Effector memory CD8-positive, alpha-beta T cell (primary cell): ENCODE results near the gene LUZP2.

ENCODE experiments used
- ATAC-seq: fragments of 150-1000 bp; cut with Tn5 transposase; replicated peaks from 2 replicates; pipeline ENCODE4 v1.10.0; 2021; ENCODE audit warnings: mild to moderate bottlenecking, moderate library complexity
- DNase-seq, 3 experiments: peaks; one replicate each; pipeline ENCODE4 v3.0.0; 2021
- H3K27ac Mint-ChIP-seq, 2 donors: one replicate each; pipeline ENCODE4 v1.8.0; 2022; ENCODE audit warnings: mild to moderate bottlenecking in 2 of 2, mixed read lengths in 2 of 2, moderate library complexity in 2 of 2
- H3K27me3 Mint-ChIP-seq, 2 donors: one replicate each; pipeline ENCODE4 v1.8.0; 2022; ENCODE audit warnings: mixed read lengths in 2 of 2
- H3K36me3 Mint-ChIP-seq: one replicate; pipeline ENCODE4 v1.8.0; 2022; ENCODE audit warnings: mild to moderate bottlenecking, moderate library complexity, mixed read lengths; ENCODE audit not compliant: insufficient read depth
- H3K4me1 Mint-ChIP-seq, 2 donors: one replicate each; pipeline ENCODE4 v1.8.0; 2022; ENCODE audit warnings: low read depth in 2 of 2, mixed read lengths in 2 of 2
- H3K4me3 Mint-ChIP-seq, 2 donors: one replicate each; pipeline ENCODE4 v1.8.0; 2022; ENCODE audit warnings: mild to moderate bottlenecking in 2 of 2, mixed read lengths in 2 of 2, moderate library complexity in 2 of 2
- H3K9me3 Mint-ChIP-seq, 2 donors: one replicate each; pipeline ENCODE4 v1.8.0; 2022; ENCODE audit warnings: mixed read lengths in 2 of 2

Gene LUZP2

DNA sequence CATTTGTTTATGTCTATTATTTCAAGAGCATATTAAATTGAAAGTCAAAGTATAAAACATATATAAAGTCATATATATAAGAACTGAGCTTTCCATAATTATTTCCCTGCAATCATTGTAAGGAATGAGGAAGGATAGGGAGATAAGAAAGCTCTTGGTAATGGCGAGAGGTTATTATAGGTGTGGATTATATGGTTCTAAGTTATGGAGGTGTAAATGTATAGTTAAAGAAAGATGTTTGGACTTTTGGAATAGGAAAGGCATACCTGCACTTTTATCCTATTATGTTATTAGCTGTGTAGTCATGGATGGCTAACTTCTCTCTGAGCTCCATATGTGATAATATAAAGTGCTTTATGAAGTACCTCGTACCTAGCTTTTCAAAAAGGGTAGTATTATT is 127.6 kb downstream of the LUZP2 start:
- Mint-ChIP-seq H3K4me1 (no peaks in the 10 kb centered on the region), H3K27me3 (no peaks in the 10 kb centered on the region), H3K36me3 (no peaks in the 10 kb centered on the region), H3K27ac (no peak overlapping the region), H3K9me3 (peaks cover 0 to 6% of the 10 kb centered on the region in 2 donors), H3K4me3 (no peak overlapping the region)
- DNase-seq = no peak
- ATAC-seq = no peak

DNA sequence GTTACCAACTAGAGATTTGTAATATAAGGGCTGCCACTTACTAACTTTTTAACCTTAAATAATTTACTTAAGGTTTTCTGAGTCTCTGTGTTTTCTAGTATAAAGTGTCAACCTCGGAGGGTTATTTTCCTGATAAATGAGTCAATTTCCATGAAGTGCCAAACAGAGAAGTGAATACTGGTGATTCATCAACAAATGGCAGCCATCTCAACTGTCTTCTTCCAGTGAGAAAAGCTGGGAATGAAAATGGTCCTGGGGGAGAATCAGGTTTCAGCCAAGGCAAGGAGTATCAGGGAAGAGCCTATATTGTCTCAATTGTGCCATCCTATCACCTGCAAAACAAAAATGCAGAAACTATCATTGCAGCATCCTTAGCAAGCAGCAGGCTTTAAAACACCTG is 129.1 kb downstream of the LUZP2 start:
- H3K4me1 Mint-ChIP-seq = no peaks in the 10 kb centered on the region
- no peak overlapping the region for H3K27ac Mint-ChIP-seq
- ATAC-seq (no peak), DNase-seq (no peak)
- H3K4me3 Mint-ChIP-seq = no peak overlapping the region
- H3K36me3 Mint-ChIP-seq = no peaks in the 10 kb centered on the region
- H3K9me3 Mint-ChIP-seq = peaks cover 0 to 4% of the 10 kb centered on the region in 2 donors
- H3K27me3 Mint-ChIP-seq = no peaks in the 10 kb centered on the region

DNA sequence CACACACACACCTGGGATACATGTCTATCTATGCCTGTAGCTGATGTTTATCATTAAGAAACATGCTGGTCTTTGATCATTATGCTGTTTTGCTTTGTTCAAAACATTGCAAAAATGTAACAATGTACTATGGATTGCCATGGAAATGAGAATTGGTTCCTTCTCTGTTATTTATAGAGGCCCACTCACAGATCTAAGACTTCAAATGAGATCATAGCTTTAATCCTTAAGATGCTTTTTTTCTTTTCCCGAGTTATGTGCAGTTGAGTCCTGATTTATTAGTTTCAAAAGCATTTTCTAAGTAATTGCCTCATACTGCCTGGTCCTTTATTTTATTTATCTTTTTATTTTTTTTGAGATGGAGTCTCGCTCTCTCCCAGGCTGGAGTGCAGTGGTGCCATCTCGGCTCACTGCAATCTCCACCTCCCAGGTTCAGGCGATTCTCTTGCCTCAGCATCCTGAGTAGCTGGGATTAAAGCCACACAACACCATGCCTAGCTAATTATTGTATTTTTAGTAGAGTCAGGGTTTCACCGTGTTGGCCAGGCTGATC is 131.4 kb downstream of the LUZP2 start:
- H3K36me3 Mint-ChIP-seq = no peaks in the 10 kb centered on the region
- ATAC-seq (no peak), DNase-seq (no peak)
- no peak overlapping the region for H3K27ac Mint-ChIP-seq
- H3K9me3 Mint-ChIP-seq = peaks cover 0 to 9% of the 10 kb centered on the region in 2 donors
- no peaks in the 10 kb centered on the region for H3K4me1 Mint-ChIP-seq
- H3K4me3 Mint-ChIP-seq = no peak overlapping the region
- no peaks in the 10 kb centered on the region for H3K27me3 Mint-ChIP-seq

DNA sequence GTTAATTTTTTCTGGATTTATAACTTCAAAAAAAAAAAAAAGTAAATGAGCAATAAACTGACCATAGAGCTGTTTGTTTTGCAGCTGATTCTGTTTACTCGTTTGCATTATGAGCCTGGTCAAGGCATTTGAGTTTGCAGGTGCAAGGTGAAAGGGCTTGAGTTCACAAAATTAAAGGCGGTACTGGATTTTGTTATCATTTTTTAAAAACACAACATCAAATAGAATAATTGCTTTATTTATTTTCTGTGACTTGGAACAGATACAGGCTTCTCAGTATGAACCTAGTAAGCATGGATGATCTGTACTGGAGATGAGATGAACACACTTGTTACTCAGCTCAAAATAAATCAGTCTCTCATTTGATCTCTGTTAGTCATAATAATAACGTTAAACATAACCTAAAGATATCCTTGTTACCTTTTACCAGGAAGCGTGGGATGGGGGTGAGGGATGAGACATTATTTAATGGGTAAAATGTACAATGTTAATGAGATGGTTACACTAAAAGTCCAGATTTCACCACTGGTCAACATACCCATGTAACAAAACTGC is 137.8 kb downstream of the LUZP2 start:
- H3K9me3 Mint-ChIP-seq = peaks cover 3 to 8% of the 10 kb centered on the region in 2 donors
- H3K27ac Mint-ChIP-seq = no peak overlapping the region
- ATAC-seq (no peak), DNase-seq (no peak)
- no peaks in the 10 kb centered on the region for H3K4me1 Mint-ChIP-seq
- no peaks in the 10 kb centered on the region for H3K36me3 Mint-ChIP-seq
- no peaks in the 10 kb centered on the region for H3K27me3 Mint-ChIP-seq
- H3K4me3 Mint-ChIP-seq = no peak overlapping the region

DNA sequence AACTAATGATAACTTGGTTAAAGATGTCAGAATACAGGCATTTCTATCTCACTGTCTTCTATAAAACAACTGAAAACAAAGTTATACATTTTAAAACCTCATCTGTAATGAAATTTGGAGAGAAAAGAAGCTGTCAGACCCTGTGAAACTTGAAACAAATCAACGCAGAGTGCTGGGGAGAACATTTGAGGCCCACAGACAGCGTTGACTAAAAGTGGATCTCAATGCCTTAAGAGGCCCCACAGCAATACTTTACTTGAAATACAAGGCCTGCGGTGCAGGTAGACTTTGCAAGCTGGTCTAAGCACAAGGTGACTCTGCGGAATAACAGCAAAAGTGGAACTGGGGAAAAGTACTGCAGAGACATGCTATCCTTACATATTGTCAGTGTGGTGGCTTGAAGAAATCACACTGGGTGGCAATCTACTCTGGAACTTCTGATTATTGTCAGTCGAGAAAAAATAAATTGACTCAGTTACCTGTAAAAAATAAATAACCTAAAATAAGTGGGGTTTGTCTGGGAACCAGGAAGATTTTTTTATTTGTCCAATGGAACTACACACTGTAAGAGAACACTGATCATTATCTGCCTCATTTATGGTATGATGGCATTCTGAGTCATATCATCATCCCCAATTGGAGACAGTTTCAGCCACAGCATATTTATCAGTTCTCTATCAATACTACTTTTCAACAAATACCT is 138.9 kb downstream of the LUZP2 start:
- no peaks in the 10 kb centered on the region for H3K4me1 Mint-ChIP-seq
- peaks cover 7 to 9% of the 10 kb centered on the region in 2 donors for H3K9me3 Mint-ChIP-seq
- DNase-seq (no peak), ATAC-seq (no peak)
- H3K27me3 Mint-ChIP-seq = no peaks in the 10 kb centered on the region
- no peaks in the 10 kb centered on the region for H3K36me3 Mint-ChIP-seq
- H3K27ac Mint-ChIP-seq = no peak overlapping the region
- no peak overlapping the region for H3K4me3 Mint-ChIP-seq

DNA sequence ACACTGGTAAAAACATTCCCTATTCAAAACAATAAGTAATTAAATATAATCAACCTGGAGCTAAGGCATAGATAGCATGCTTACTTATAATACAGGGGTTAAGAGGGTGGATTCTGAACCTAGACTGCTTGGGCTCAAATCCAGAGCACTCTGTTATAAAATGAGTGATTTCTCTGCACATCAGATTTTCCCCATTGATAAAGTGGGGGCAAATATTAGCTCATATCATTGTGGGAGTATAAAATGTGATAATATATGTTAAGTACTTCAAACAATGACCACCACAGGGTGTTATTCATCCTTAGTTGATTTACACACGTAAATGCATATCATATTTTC is 139.4 kb downstream of the LUZP2 start:
- H3K36me3 Mint-ChIP-seq = no peaks in the 10 kb centered on the region
- no peak overlapping the region for H3K27ac Mint-ChIP-seq
- no peak overlapping the region for H3K4me3 Mint-ChIP-seq
- no peaks in the 10 kb centered on the region for H3K4me1 Mint-ChIP-seq
- H3K9me3 Mint-ChIP-seq = peaks cover 7 to 8% of the 10 kb centered on the region in 2 donors
- H3K27me3 Mint-ChIP-seq = no peaks in the 10 kb centered on the region
- DNase-seq (no peak), ATAC-seq (no peak)

DNA sequence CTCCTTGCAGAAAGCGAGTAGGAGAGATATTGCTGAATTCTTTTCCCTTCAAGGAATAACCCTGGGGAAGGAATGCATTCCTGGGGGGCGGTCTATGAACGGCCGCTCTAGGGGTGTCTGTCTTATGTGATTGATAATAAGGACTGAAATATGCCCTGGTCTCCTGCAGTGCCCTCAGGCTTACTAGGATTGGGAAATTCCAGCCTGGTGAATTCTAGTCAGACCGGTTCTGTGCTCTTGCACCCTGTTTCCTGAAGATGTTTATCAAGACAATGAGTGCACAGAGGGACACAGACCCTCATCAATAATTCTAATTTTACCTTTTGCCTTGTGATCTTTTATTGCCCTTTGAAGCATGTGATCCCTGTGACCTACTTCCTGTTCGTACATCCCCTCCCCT is 140.7 kb downstream of the LUZP2 start:
- Mint-ChIP-seq H3K4me1 (no peaks in the 10 kb centered on the region), H3K4me3 (no peak overlapping the region), H3K27me3 (no peaks in the 10 kb centered on the region), H3K36me3 (no peaks in the 10 kb centered on the region), H3K27ac (no peak overlapping the region), H3K9me3 (peaks cover 4 to 8% of the 10 kb centered on the region in 2 donors)
- no peak for DNase-seq
- ATAC-seq = no peak

DNA sequence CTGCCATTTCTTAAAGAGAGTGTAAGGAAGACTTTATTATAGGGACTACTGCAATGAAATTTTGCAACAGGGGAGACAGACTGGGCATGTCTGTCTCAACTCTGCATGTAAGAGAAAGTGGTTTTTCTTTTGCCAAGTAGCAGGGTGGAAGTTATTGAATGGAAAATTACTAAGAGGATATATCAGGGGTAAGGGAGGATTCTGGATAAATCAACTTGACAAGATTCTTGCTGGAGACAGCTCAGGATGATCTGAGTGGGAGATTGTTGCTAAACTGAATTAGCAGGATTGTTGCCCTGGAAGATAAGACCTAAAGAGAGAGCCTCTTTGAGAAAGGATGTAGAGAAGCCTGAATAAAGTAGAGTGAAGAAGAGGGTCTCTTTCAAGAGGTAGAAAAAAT is 145.8 kb downstream of the LUZP2 start:
- no peaks in the 10 kb centered on the region for H3K4me1 Mint-ChIP-seq
- no peak overlapping the region for H3K27ac Mint-ChIP-seq
- ATAC-seq (no peak), DNase-seq (no peak)
- no peak overlapping the region for H3K4me3 Mint-ChIP-seq
- H3K36me3 Mint-ChIP-seq = no peaks in the 10 kb centered on the region
- peaks cover 4 to 16% of the 10 kb centered on the region in 2 donors for H3K9me3 Mint-ChIP-seq
- no peaks in the 10 kb centered on the region for H3K27me3 Mint-ChIP-seq

DNA sequence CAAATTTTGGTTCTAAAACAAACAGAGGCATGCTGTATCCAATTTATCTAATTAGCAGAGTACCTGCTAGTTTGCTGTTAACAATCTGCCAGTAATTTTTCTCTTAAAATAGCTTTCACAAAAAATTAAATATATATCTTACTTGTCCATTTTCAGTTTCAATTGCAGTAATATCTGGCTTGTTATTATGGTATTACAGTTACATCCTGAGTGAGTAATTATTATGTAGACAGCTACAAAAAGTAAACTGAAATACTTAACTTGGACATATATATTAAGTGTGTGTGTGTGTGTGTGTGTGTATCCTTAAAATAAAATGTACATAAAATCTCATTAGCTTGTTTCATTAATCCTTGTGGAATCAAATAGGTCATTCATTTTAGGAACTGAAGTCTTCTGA is 148.7 kb downstream of the LUZP2 start:
- Mint-ChIP-seq H3K4me1 (no peaks in the 10 kb centered on the region), H3K27ac (no peak overlapping the region), H3K36me3 (no peaks in the 10 kb centered on the region), H3K4me3 (no peak overlapping the region), H3K27me3 (no peaks in the 10 kb centered on the region), H3K9me3 (peaks cover 5 to 17% of the 10 kb centered on the region in 2 donors)
- ATAC-seq (no peak), DNase-seq (no peak)

DNA sequence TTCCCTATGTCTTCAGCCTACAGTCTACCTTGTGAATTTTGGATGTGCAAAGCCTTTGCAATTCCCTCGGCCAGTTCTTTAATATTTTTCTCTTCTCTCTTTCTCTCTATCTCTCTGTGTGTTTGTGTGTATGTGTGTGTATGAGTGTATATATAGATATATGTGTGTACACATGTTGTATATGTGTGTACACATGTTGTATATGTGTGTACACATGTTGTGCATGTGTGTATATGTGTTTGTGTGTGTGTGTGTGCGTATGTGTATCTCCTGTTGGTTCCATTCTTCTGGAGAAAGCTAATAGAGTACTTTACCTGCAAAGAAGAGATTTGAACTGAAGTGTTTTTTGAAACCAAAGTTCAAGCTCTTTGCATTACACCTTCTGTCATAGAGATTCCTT is 155.0 kb downstream of the LUZP2 start:
- Mint-ChIP-seq H3K9me3 (peaks cover 15% of the 10 kb centered on the region in 2 donors), H3K27me3 (no peaks in the 10 kb centered on the region), H3K27ac (no peak overlapping the region), H3K4me3 (no peak overlapping the region), H3K36me3 (no peaks in the 10 kb centered on the region), H3K4me1 (no peaks in the 10 kb centered on the region)
- no peak for DNase-seq
- ATAC-seq = no peak

DNA sequence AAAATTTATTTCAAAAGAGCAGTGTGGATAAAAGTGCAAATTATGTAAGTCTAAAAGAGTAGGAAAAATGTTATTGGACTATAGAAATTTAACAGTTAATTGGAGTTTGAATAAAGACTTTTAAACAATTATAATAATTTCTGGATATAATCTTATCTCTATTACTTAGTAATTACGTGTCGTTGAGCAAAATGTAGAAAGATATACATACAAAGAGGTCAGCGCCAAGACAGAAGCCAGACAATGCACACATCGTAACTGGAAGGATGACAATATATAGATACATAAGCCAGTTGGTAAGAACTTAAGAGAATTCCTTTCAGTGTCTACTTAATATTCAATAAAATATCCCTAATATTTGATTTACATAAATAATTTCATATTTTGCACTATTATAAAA is 157.0 kb downstream of the LUZP2 start:
- no peak for DNase-seq
- no peaks in the 10 kb centered on the region for H3K27me3 Mint-ChIP-seq
- ATAC-seq = no peak
- no peak overlapping the region for H3K27ac Mint-ChIP-seq
- H3K9me3 Mint-ChIP-seq = peaks cover 7 to 15% of the 10 kb centered on the region in 2 donors
- no peak overlapping the region for H3K4me3 Mint-ChIP-seq
- no peaks in the 10 kb centered on the region for H3K4me1 Mint-ChIP-seq
- H3K36me3 Mint-ChIP-seq = no peaks in the 10 kb centered on the region

DNA sequence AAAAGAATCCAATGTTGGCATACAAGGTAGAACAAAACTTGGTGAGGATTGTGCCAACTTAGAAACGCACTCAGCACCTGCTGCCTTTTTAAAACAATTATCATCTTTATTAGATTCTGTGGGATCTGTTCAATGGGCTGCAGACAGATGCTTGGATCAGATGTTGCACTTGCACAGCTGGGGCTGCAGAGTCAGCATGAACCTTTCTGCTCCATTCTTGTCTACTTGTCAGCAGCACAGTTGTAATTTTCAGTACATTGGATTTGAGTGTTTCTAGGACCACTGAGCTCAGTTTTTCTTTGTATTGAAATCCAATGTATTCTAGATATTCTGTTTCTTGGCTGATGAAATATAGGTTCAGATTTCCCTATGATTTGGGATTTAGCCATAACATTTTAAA is 164.5 kb downstream of the LUZP2 start:
- Mint-ChIP-seq H3K9me3 (peaks cover 0 to 7% of the 10 kb centered on the region in 2 donors), H3K4me1 (no peaks in the 10 kb centered on the region), H3K27ac (no peak overlapping the region), H3K27me3 (no peaks in the 10 kb centered on the region), H3K36me3 (no peaks in the 10 kb centered on the region), H3K4me3 (no peak overlapping the region)
- DNase-seq = no peak
- ATAC-seq = no peak

DNA sequence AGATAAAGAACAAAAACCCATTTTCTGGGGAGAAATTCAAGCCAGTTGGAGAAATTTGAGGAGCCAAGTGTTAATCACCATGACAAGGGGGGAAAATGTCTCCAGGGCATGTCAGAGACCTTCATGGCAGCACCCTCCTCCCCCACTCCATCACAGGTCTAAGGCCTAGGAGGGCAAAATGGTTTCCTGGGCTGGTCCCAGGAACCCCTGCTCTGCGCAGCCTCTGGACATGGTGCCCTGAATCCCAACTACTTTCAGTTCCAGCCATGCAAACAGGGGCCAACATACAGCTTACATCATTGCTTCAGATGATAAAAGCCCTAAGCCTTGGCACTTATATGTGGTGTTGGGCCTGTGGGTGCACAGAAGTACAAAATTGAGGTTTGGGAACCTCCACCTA is 167.5 kb downstream of the LUZP2 start:
- Mint-ChIP-seq H3K4me1 (no peaks in the 10 kb centered on the region), H3K27me3 (no peaks in the 10 kb centered on the region), H3K9me3 (peaks cover 0 to 7% of the 10 kb centered on the region in 2 donors), H3K36me3 (no peaks in the 10 kb centered on the region), H3K27ac (no peak overlapping the region), H3K4me3 (no peak overlapping the region)
- ATAC-seq = no peak
- no peak for DNase-seq

DNA sequence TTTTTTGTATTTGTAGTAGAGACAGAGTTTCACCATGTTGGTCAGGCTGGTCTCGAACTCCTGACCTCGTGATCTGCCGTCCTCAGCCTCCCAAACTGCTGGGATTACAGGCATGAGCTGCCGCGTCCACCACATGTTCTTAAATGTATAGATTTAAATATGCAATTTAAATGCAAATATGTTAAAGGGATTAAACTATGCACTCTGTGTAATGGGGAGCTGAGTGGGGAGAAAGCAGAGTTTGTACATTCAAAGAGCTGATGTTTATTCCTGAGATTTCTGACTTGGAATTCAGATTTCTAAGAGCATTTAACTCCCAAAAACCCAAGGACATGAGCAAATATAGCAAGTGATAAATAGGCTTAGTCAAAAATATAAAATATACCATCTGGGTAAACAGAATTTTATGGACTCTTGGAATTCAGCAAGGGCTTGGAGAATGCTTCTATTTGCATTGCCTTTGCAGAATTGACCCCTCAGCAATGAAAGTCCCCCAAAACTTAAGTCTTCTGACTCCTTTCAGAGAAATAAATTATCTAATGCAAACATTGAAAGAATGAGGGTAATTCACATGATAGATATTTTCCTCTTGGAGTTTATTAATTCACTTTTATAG is 170.6 kb downstream of the LUZP2 start:
- Mint-ChIP-seq H3K9me3 (peaks cover 0 to 3% of the 10 kb centered on the region in 2 donors), H3K27me3 (no peaks in the 10 kb centered on the region), H3K36me3 (no peaks in the 10 kb centered on the region), H3K27ac (no peak overlapping the region), H3K4me1 (no peaks in the 10 kb centered on the region), H3K4me3 (no peak overlapping the region)
- no peak for ATAC-seq
- DNase-seq = no peak
